ENCODE measurements around the gene SCRN3. TPM values are rescaled to one million over a fixed set of nuclear protein-coding genes. Genes with fewer than 3 reads are reported as not detected.
"Not testable (repeated sequence)": the region's sequence is repeated elsewhere in the genome, so short reads cannot be mapped to it uniquely, and the experiment has no call there.

The SCRN3 gene
- total and polyA plus RNA-seq, 4 donors: 11.0 to 34.0 (median 18.6) TPM

DNA sequence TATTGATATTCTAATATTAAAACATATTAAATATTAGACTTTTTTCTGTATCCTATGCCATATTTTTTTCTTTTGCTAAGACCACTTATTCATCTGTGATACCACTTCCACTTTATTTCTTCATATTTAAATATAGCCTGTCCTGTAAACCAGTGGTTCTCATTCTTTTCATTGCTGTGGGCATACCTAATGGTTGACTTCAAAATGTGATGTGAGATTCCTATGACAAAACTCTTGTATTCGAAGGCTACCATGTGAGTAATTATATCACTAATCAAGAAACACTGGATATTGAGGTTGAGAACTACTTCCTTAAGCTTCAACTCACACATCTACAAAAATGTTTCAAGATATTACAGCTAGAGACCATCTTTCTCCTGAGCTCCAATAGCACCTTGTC is 3.6 kb downstream of the SCRN3 start:
- no peak overlapping the region for H3K9ac ChIP-seq (ENCODE audit: insufficient read depth in 1 of 2, low read length in 2 of 2)
- H3K27me3 ChIP-seq (ENCODE audit: control insufficient read depth in 3 of 3, insufficient read depth in 3 of 3, low read length in 2 of 3): no peaks in the 10 kb centered on the region
- no peaks in the 10 kb centered on the region for H3K9me3 ChIP-seq (ENCODE audit: control insufficient read depth in 4 of 4, insufficient read depth in 3 of 4, low read length in 3 of 4)
- ATAC-seq (ENCODE audit: insufficient read depth, low FRiP score) (no peak), DNase-seq (no peak)
- H3K36me3 ChIP-seq (ENCODE audit: control insufficient read depth in 4 of 4, insufficient read depth in 4 of 4, low read length in 4 of 4): peaks cover 1 to 12% (median 7%) of the 10 kb centered on the region in 4 donors
- TF ChIP-seq, protein P1, sequence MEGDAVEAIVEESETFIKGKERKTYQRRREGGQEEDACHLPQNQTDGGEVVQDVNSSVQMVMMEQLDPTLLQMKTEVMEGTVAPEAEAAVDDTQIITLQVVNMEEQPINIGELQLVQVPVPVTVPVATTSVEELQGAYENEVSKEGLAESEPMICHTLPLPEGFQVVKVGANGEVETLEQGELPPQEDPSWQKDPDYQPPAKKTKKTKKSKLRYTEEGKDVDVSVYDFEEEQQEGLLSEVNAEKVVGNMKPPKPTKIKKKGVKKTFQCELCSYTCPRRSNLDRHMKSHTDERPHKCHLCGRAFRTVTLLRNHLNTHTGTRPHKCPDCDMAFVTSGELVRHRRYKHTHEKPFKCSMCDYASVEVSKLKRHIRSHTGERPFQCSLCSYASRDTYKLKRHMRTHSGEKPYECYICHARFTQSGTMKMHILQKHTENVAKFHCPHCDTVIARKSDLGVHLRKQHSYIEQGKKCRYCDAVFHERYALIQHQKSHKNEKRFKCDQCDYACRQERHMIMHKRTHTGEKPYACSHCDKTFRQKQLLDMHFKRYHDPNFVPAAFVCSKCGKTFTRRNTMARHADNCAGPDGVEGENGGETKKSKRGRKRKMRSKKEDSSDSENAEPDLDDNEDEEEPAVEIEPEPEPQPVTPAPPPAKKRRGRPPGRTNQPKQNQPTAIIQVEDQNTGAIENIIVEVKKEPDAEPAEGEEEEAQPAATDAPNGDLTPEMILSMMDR (IDR thresholded peaks at IDR 0.05; ENCODE audit: control extremely low read depth, extremely low read depth): no peak
- peaks cover 0 to 15% (median 5%) of the 10 kb centered on the region in 5 donors for H3K4me1 ChIP-seq (ENCODE audit: control insufficient read depth in 5 of 5, insufficient read depth in 5 of 5, low read length in 5 of 5)
- H3K27ac ChIP-seq (ENCODE audit: low read depth in 1 of 2, low read length in 1 of 2): no peak overlapping the region
- no peak overlapping the region for H3K4me3 ChIP-seq
- 87 to 95% methylated on average over 1 of the region's 1 CpG for WGBS, 2 donors

DNA sequence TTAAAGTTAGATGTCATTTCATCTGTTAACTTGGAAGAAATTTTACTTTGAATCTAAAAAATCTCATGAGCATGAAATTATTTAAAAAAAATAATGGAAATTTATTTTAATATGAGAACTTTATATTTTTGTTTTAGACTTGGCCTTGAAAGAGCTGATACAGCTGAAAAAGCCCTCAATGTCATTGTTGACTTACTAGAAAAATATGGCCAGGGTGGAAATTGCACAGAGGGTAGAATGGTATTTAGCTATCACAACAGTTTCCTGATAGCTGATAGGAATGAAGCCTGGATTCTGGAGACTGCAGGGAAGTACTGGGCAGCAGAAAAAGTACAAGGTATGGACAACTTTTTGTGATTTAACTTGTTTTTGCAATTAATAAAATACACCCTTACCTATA is 5.3 kb downstream of the SCRN3 start:
- ATAC-seq (ENCODE audit: insufficient read depth, low FRiP score): no peak
- H3K27me3 ChIP-seq (ENCODE audit: control insufficient read depth in 3 of 3, insufficient read depth in 3 of 3, low read length in 2 of 3): no peaks in the 10 kb centered on the region
- DNase-seq: no peak
- H3K4me1 ChIP-seq (ENCODE audit: control insufficient read depth in 5 of 5, insufficient read depth in 5 of 5, low read length in 5 of 5): peaks cover 0 to 9% (median 0%) of the 10 kb centered on the region in 5 donors
- H3K9me3 ChIP-seq (ENCODE audit: control insufficient read depth in 4 of 4, insufficient read depth in 3 of 4, low read length in 3 of 4): no peaks in the 10 kb centered on the region
- no peak overlapping the region for H3K9ac ChIP-seq (ENCODE audit: insufficient read depth in 1 of 2, low read length in 2 of 2)
- TF ChIP-seq, protein P1 (IDR thresholded peaks at IDR 0.05; ENCODE audit: control extremely low read depth, extremely low read depth): no peak
- no peak overlapping the region for H3K27ac ChIP-seq (ENCODE audit: low read depth in 1 of 2, low read length in 1 of 2)
- no peak overlapping the region for H3K4me3 ChIP-seq
- H3K36me3 ChIP-seq (ENCODE audit: control insufficient read depth in 4 of 4, insufficient read depth in 4 of 4, low read length in 4 of 4): peaks cover 1 to 12% (median 7%) of the 10 kb centered on the region in 4 donors

DNA sequence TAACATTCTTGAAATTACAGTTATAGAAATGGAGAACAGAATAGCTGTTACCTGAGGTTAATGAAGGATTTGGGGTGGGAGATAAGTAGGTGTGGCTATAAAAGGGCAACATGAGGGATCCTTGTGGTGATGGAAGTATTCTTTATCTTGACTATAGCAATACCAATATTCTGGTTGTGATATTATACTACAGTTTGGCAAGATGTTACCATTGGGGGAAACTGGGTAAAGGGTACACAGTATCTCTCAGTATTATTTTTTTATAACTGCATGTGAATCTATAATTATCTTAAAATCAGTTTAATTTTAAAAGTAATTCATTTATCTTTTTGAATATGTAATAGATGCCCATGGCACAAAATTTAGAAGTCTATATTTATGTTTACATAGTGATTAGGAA is 8.1 kb downstream of the SCRN3 start:
- ATAC-seq (ENCODE audit: insufficient read depth, low FRiP score) (no peak), DNase-seq (no peak)
- Histone ChIP-seq H3K27me3 (ENCODE audit: control insufficient read depth in 3 of 3, insufficient read depth in 3 of 3, low read length in 2 of 3) (no peaks in the 10 kb centered on the region), H3K4me1 (ENCODE audit: control insufficient read depth in 5 of 5, insufficient read depth in 5 of 5, low read length in 5 of 5) (no peaks in the 10 kb centered on the region), H3K9ac (ENCODE audit: insufficient read depth in 1 of 2, low read length in 2 of 2) (no peak overlapping the region), H3K36me3 (ENCODE audit: control insufficient read depth in 4 of 4, insufficient read depth in 4 of 4, low read length in 4 of 4) (peaks cover 1 to 12% (median 7%) of the 10 kb centered on the region in 4 donors), H3K27ac (ENCODE audit: low read depth in 1 of 2, low read length in 1 of 2) (no peak overlapping the region), H3K4me3 (no peak overlapping the region), H3K9me3 (ENCODE audit: control insufficient read depth in 4 of 4, insufficient read depth in 3 of 4, low read length in 3 of 4) (no peaks in the 10 kb centered on the region)
- TF ChIP-seq, protein P1 (IDR thresholded peaks at IDR 0.05; ENCODE audit: control extremely low read depth, extremely low read depth): no peak

DNA sequence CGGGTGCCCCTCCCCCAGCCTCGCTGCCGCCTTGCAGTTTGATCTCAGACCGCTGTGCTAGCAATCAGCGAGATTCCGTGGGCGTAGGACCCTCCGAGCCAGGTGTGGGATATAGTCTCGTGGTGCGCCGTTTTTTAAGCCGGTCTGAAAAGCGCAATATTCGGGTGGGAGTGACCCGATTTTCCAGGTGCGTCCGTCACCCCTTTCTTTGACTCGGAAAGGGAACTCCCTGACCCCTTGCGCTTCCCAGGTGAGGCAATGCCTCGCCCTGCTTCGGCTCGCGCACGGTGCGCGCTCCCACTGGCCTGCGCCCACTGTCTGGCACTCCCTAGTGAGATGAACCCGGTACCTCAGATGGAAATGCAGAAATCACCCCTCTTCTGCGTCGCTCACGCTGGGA is 14.5 kb downstream of the SCRN3 start:
- ATAC-seq (ENCODE audit: insufficient read depth, low FRiP score); H3K9me3 ChIP-seq (ENCODE audit: control insufficient read depth in 4 of 4, insufficient read depth in 3 of 4, low read length in 3 of 4); DNase-seq; H3K9ac ChIP-seq (ENCODE audit: insufficient read depth in 1 of 2, low read length in 2 of 2); H3K27ac ChIP-seq (ENCODE audit: low read depth in 1 of 2, low read length in 1 of 2); H3K36me3 ChIP-seq (ENCODE audit: control insufficient read depth in 4 of 4, insufficient read depth in 4 of 4, low read length in 4 of 4); H3K27me3 ChIP-seq (ENCODE audit: control insufficient read depth in 3 of 3, insufficient read depth in 3 of 3, low read length in 2 of 3); H3K4me3 ChIP-seq; H3K4me1 ChIP-seq (ENCODE audit: control insufficient read depth in 5 of 5, insufficient read depth in 5 of 5, low read length in 5 of 5): not testable (repeated sequence)
- WGBS, 2 donors: 72 to 91% methylated on average over 13 to 23 of the region's 31 CpGs
